Measurements from ENCODE around the gene MYH6.
"Not testable (repeated sequence)": the region's sequence is repeated elsewhere in the genome, so short reads cannot be mapped to it uniquely, and the experiment has no call there.

DNA sequence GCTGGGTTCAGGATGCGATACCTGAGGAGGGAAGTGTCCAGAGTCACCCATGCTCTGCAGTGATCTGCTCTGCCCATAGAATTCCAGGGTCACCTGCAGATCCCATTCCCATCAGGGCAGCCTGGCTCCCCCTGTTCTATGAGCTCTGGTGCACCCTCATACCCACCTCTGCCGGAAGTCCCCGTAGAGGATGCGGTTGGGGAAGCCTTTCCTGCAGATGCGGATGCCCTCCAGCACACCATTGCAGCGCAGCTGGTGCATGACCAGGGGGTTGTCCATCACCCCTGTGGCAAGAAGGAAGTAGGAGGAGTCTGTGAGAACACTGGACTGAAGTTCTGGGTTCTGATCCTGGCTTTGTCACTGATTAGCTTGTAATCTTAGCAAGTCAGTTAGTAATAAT lies 17.7 kb upstream of the MYH6 start:
- TF ChIP-seq, protein P1, sequence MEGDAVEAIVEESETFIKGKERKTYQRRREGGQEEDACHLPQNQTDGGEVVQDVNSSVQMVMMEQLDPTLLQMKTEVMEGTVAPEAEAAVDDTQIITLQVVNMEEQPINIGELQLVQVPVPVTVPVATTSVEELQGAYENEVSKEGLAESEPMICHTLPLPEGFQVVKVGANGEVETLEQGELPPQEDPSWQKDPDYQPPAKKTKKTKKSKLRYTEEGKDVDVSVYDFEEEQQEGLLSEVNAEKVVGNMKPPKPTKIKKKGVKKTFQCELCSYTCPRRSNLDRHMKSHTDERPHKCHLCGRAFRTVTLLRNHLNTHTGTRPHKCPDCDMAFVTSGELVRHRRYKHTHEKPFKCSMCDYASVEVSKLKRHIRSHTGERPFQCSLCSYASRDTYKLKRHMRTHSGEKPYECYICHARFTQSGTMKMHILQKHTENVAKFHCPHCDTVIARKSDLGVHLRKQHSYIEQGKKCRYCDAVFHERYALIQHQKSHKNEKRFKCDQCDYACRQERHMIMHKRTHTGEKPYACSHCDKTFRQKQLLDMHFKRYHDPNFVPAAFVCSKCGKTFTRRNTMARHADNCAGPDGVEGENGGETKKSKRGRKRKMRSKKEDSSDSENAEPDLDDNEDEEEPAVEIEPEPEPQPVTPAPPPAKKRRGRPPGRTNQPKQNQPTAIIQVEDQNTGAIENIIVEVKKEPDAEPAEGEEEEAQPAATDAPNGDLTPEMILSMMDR (conservative IDR thresholded peaks at IDR 0.05; ENCODE audit: low read depth, low read length) = not testable (repeated sequence)
- TF ChIP-seq EZH2 (IDR thresholded peaks at IDR 0.05; ENCODE audit: borderline replicate concordance, low read depth, low read length, poor library complexity, severe bottlenecking) = not testable (repeated sequence)

Data from A673 (cell line).